Measurements from ENCODE around the gene MUC20. TPM values are rescaled to one million over a fixed set of nuclear protein-coding genes. Genes with fewer than 3 reads are reported as not detected.
A peak's percentile ranks its signal among the peaks of the same experiment; 100 is the strongest.
"Not testable (repeated sequence)": the region's sequence is repeated elsewhere in the genome, so short reads cannot be mapped to it uniquely, and the experiment has no call there.

MUC20 gene
- total and polyA plus RNA-seq, 9 of the 15 experiments (the other 6 are each of a cell fraction or from before 2014, with no cell fraction given), result 0.03 to 0.23 (median 0.15) TPM; not detected in 3

- H2AFZ ChIP-seq (ENCODE audit: low read depth, low read length); CTCF ChIA-PET (ENCODE audit: low intra/inter-chr PET ratio); H3K27me3 ChIP-seq (ENCODE audit: control insufficient read depth in 2 of 2, insufficient read depth in 2 of 2, low read length in 2 of 2); H3K9ac ChIP-seq (ENCODE audit: insufficient read depth in 1 of 2, low read depth in 2 of 2, low read length in 2 of 2); H4K20me1 ChIP-seq (replicated peaks; ENCODE audit: control insufficient read depth, insufficient read depth, low read length); in situ Hi-C loops (cut with MboI); H3K4me2 ChIP-seq (ENCODE audit: insufficient read depth, low read length); H3K4me3 ChIP-seq; H3K4me1 ChIP-seq (replicated peaks in 1 of 2; ENCODE audit: control insufficient read depth in 2 of 2, insufficient read depth in 2 of 2, low read length in 2 of 2); DNase-seq (ENCODE audit: extremely low read depth in 1 of 4, low spot score in 3 of 4); H3K79me2 ChIP-seq (ENCODE audit: control insufficient read depth, insufficient read depth, low read length); intact Hi-C loops (cut with micrococcal nuclease); BruUV-seq (replicated peaks); H3K9me1 ChIP-seq (ENCODE audit: control insufficient read depth, insufficient read depth, low read length); FAIRE-seq; H3K9me3 ChIP-seq (replicated peaks; ENCODE audit: control insufficient read depth, insufficient read depth, low read depth, low read length): not testable (repeated sequence)
- Histone ChIP-seq H3K27ac (ENCODE audit: extremely low read depth, low read depth, low read length) (peak overlapping the region; percentile 48; the same call in 1 of the 3 replicates), H3K36me3 (ENCODE audit: control insufficient read depth, insufficient read depth, low read length) (peaks cover 64% of the 10 kb centered on the region; the same call in 2 of the 3 replicates)
- TF ChIP-seq ZKSCAN8 (CRISPR knock-in tag; IDR thresholded peaks at IDR 0.05) (peak; percentile 93; the same call in 1 of the 2 replicates), ZNF644 (tag; IDR thresholded peaks at IDR 0.05; ENCODE audit: low read depth) (peak; percentile 92; the same call in 1 of the 2 replicates), ZNF766 (CRISPR knock-in tag; conservative IDR thresholded peaks at IDR 0.05) (peak; percentile 81; the same call in 1 of the 2 replicates), SP1 (CRISPR knock-in tag; IDR thresholded peaks at IDR 0.05) (0 out of 2 replicates have a peak, but pooled peaks have one; percentile 21), VEZF1 (CRISPR knock-in tag; IDR thresholded peaks at IDR 0.05) (peak; percentile 50; the same call in 1 of the 2 replicates)
- POLR2A ChIA-PET, result interaction anchor here (0.6 to 1.1 kb wide), 5 partner anchors 10 to 426 kb away, joined by 3 to 4 read pairs (median 4); no protein-coding TSS in a partner anchor
- WGBS (ENCODE audit: insufficient coverage, low coverage, missing lambda C conversion rate), result 75% methylated on average over 9 of the region's 15 CpGs
- 0 out of 3 replicates have a peak, but pooled peaks have one; percentile 21 for ATAC-seq
Observed at GRCh38 chr3:195686537-195687208, 34.1 kb upstream of the MUC20 start.
